GF-D8 (cell line): ENCODE measurements around the gene KRT74.
"Not testable (repeated sequence)": the region's sequence is repeated elsewhere in the genome, so short reads cannot be mapped to it uniquely, and the experiment has no call there.

ENCODE experiments used
- DNase-seq: peaks from one replicate; lab custom pipeline; 2025; lab: John Stamatoyannopoulos, UW

Gene KRT74

DNA sequence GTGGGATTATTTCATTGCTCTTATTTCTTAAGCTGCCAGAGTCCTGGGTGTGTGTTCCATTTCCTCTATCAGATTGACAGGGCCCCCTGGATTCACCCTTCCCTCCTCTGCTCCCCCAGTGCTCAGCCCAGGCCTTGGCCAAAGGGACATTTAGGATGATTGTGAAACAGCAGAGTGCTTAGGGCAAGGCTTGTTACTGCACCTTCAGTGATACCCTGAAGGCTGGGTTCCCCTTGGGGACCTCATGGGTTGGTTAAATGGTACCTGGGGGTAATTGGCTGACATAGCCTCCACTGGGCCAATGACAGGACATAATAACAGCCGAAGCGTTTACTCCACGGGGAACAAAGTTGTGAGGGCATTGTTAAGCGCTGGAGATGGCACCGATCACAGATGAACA, 28.9 kb upstream of the KRT74 start:
- DNase-seq: no peak

DNA sequence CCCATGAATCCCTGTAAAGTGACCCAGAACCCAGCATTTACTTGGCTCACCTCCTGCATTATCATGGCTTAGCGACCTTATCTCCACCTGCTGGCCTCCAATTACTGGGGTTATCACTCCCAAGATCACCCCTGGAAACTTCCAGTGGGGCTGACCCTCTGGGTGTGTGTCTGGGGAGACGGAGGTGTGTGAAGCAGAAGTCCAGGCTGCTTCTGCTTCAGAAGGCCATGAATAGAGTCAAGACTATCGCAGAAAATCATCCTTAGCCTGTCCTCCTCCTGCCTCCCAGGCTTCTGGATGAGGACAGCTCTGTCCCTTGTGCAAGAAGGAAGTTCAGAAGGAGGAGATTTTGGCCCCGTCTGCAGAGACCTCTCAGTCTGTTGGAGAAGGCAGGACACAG, 28.0 kb upstream of the KRT74 start:
- DNase-seq: no peak

DNA sequence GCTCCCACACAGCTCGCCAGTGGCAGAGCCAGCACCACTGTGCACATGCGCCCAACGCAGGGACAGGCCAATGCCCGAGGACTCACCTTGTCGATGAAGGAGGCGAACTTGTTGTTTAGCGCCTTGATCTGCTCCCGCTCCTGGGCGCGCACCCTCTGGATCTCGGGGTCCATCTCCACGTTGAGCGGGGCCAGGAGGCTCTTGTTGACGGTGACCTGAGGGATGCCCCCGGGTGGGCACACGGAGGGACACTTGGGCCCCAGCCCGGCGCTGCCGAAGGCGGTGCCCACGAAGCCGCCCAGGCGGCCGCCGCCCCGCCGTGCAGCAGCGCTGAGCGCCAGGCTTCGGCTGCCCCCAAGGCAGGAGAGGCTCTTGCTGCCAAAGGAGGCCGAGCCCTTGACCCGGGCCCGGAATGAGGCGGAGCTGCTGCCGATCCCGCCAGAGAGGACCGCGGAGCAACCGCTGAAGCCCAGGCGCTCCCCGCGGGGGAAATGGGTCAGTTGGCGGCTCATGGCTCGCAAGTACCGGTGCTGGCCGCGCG, 27.4 kb upstream of the KRT74 start, which contains the start of gene KRT72:
TSS of gene KRT72 (minus strand) at position 523 of the 541 bp plus-strand sequence. CDS start at position 512, 11 bp downstream.
- DNase-seq: no peak

DNA sequence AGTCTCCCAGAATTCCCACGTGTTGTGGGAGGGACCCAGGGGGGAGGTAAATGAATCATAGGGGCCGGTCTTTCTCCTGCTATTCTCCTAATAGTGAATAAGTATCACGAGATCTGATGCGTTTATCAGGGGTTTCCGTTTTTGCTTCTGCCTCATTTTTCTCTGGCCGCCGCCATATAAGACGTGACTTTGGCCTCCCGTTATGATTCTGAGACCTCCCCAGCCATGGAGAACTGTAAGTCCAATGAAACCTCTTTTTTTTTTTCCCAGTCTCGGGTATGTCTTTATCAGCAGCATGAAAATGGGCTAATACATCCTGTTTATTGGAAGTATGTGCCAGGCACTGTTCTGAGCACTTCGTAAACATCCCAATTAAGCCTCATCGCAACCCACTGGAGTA, 26.8 kb upstream of the KRT74 start:
- no peak for DNase-seq

DNA sequence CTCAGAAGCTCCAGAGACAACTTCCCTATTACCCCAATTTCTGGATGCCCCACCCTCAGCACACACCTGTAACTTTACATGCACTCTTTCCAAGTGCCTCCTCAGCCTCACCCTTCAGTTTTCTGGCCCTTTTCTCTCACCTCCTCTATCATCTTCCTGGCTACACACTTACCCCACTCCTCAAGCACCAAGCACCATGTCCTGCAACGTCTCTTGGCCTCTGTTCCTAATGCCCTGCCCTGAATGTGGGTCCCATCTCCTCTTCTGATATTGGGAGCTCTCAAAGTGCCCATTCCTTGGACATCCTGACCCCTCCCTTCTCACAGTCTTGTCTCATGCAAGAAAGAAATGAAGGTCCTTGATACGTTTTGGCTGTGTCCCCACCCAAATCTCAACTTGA, 26.4 kb upstream of the KRT74 start:
- DNase-seq: no peak

DNA sequence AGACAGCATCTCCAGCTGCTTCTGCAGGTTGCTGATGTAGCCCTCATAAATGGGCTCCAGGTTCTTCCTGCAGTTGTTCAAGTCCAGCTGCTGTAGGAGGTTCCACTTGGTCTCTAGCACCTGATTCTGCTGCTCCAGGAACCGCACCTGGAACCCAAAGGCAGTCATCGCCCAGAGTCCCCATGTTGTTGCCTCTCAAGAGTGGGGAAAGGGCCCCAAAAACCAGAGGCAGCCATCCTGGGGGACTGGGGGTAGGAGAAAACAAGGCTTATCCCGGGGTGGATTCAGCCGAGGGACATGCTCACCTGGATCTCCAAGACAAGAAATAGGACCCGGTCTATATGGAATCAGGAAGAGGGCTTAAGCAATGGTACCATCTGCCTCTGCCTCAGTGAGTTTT, 25.3 kb upstream of the KRT74 start:
- no peak for DNase-seq

- DNase-seq: not testable (repeated sequence)
Observed at GRCh38 chr12:52594237-52594636, 20.6 kb upstream of the KRT74 start.

- DNase-seq: no peak
Observed at GRCh38 chr12:52591521-52591920, 17.9 kb upstream of the KRT74 start.

- no peak for DNase-seq
Observed at GRCh38 chr12:52590021-52590420, 16.4 kb upstream of the KRT74 start.

GRCh38 chr12:52587563-52587962, 13.9 kb upstream of the KRT74 start:
- no peak for DNase-seq

- no peak for DNase-seq
Observed at GRCh38 chr12:52585946-52586345, 12.3 kb upstream of the KRT74 start.

GRCh38 chr12:52585066-52585465, 11.4 kb upstream of the KRT74 start:
- no peak for DNase-seq

DNA sequence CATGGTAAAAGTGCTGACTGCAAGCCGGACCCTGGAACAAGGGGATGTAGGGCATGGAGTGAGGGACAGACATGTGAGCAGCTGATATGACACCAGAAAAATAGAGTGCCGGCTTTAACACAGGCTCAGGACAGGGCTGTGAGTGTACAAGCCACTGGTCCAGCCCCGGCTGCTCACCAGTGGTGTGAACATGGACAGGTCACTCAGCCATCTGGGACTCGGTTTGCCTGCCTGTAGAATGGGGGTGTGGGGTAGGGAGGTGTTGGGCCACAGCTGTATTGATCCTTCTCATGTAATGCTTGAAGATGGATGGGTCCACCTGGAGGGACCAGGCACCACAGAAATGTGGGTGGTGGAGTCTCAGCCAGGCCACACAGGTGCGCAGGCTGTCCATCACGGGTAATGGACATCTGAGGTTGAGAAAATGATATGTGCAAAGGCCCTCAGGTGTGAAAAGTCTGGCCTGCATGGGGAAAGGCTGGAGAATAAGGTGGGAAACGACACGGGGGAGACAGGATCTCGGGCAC, 10.6 kb upstream of the KRT74 start:
- no peak for DNase-seq

GRCh38 chr12:52582971-52583456, 9.4 kb upstream of the KRT74 start:
- DNase-seq: no peak

GRCh38 chr12:52582486-52582885, 8.8 kb upstream of the KRT74 start:
- no peak for DNase-seq

DNA sequence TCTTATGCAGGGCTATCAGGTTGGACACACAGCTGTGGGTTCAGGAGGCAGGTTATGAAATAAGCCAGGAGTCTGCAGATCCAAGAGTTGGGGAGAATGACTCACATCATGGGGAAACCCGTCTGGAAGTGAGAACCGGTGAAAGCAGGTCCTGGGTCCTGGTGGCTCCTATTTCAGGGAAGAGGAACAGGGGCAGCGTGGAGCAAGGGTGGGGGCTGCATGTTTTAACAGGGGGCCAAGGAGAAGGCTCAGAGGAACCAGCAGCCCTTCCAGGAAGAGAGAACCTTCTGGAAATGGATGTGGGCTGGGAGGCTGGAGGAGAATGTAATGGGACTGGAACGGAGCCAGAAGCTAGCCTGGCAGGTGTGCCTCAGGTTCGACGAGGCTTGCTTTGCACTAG, 7.8 kb upstream of the KRT74 start:
- DNase-seq: no peak

GRCh38 chr12:52581066-52581465, 7.4 kb upstream of the KRT74 start:
- no peak for DNase-seq

DNA sequence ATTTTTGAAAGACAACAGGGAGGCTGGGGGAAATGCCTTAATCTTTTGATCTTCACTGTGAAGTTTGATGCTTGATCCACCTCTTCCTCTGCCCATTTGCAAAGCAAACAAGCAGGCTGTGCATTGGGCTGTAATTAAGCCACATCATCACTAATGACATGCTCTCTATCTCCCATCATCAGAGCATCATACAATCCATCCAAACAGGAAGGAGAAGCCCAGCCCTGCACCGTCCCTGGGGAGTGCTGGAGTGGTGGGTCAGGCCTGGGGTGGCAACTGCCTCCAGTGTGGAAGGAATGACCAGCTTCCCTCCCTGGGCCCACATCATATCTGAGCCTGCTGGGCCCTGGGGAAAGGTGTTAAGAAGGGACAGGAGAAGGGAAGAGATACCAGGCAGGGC, 6.9 kb upstream of the KRT74 start:
- no peak for DNase-seq

- no peak for DNase-seq
Observed at GRCh38 chr12:52579468-52580465, 6.1 kb upstream of the KRT74 start.

DNA sequence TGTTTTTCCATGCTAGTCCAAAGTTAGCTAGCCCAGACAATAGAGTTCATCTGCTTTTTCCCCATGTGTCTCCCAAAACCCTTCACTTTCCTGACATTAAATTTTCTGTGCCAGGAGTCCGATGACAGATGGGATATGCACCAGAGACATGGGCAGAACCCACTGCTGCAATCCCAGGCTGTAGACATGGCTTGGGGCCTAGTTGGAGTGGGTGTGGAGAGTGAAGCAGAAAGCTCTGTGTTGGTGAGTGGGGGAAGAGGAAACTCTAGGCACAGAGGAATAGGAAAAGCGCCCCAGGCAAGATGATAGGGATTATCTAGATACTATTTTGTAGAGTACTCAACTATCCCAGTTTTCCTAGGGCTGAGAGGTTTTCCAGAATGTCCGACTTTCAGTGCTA, 4.8 kb upstream of the KRT74 start:
- no peak for DNase-seq

DNA sequence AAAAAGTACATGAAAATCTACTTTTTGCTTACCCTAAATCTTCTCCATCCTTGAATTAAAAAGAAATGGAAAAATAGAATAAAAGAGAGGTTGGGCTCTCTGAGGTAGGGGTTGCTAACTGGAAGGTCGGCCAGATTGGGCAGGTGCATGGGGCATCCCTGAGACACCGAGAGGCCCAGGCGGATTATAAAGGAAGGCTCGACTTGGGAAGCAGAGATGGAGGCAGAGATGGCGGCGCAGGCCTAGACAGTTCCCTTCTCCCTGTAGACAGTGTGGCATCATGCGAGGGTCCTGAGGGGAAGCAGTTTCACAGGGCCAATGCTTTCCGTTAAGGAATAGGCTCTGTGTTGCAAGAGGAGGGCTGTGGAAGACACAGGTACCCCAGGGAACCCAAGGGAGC, 3.7 kb upstream of the KRT74 start:
- no peak for DNase-seq

DNA sequence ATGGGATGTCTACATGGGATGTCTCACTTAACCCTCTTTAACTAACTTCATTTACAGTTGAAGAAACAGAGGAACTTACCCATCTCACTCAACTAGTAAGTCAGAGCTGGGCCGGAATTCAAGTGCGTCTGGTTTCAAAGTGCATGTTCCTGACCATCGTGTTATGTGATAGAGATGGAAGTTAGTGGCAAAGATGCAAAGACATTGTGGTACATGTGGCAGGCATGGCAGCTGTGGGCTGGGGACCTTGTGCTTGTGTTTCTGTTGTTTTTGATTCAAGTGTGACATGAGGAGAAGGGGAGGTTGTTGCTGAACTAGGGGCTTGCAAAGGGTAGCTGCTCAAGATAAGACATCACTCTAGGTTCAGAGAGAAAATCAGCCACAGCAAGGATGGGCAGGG, 2.3 kb upstream of the KRT74 start:
- no peak for DNase-seq

DNA sequence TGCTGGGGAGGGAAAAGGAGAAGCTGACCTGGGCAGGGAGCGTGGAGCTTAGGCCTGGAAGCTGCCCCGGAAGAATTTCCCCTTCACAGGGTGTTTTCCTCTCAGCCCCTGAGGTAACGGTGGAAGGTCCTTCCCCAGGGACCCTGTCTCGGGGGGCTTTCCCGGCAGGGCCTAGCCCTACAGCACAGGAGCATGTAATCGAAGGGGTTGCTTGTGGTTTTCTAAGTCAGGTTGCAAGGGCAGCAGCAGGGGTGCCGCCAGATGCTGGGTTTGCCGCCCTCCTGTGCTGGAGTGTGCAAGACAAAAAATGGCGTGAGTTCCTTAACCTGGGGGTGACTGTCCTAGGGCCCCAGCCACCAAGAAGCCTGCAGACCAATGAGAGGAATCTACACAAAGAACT, 1.6 kb upstream of the KRT74 start:
- no peak for DNase-seq
